Measurements from ENCODE around the gene ERMP1.

- TF ChIP-seq CTCF (IDR thresholded peaks at IDR 0.05; ENCODE audit: poor library complexity, severe bottlenecking) (no peak), POLR2AphosphoS5 (IDR thresholded peaks at IDR 0.05) (no peak), SMC3 (conservative IDR thresholded peaks at IDR 0.05; ENCODE audit: poor library complexity) (no peak), EZH2 (IDR thresholded peaks at IDR 0.05; ENCODE audit: borderline replicate concordance, insufficient read depth, low read length, poor library complexity, severe bottlenecking) (no peak), RAD21 (conservative IDR thresholded peaks at IDR 0.05) (no peak), REST (IDR thresholded peaks at IDR 0.05; ENCODE audit: borderline replicate concordance) (no peak)
Measured at GRCh38 chr9:5800969-5801738, 31.8 kb downstream of the ERMP1 start.
